SK-N-SH (cell line): Measurements from ENCODE around the gene ZNF580. TPM values are rescaled to one million over a fixed set of nuclear protein-coding genes. Genes with fewer than 3 reads are reported as not detected.
A peak's percentile ranks its signal among the peaks of the same experiment; 100 is the strongest.

Source experiments
- CTCF ChIA-PET: fragments of 300-600, 350-600 bp; formaldehyde crosslinking; extraction: SDS; loops from one replicate; lab custom pipeline; 2021; lab: Yijun Ruan, JAX
- POLR2A ChIA-PET: fragments of 350-600 bp; sonication (Branson Sonifier 250); formaldehyde crosslinking; extraction: SDS; loops from one replicate; lab custom pipeline; 2020; ENCODE audit warnings: antibody characterized with exemption, inconsistent platforms; lab: Yijun Ruan, JAX
- DNase-seq: peaks from one replicate; pipeline ENCODE4 v3.0.0; 2012
- H2AFZ ChIP-seq: fragments of 200-600 bp; sonication (generic); 2 replicates; pipeline ENCODE4 v1.8.1; 2016; ENCODE audit warnings: antibody characterized with exemption, mild to moderate bottlenecking, low read depth
- H3F3A ChIP-seq: fragments of 200-600 bp; sonication (generic); replicated peaks from 2 replicates; pipeline ENCODE3; 2016; ENCODE audit warnings: antibody characterized with exemption, mild to moderate bottlenecking; ENCODE audit not compliant: insufficient read depth
- H3K27ac ChIP-seq, 2 experiments: fragments of 200-500 bp in 1 of 2; fragments of 200-600 bp in 1 of 2; sonication (Bioruptor generic) in 1 of 2; sonication (generic), shearing (Covaris generic) in 1 of 2; 2 replicates each; pipeline versions ENCODE4 v1.5.1 to v1.6.1; 2014 to 2016; ENCODE audit warnings: low read depth in 2 of 2, inconsistent platforms in 1 of 2, low read length in 1 of 2, mild to moderate bottlenecking in 1 of 2, mixed read lengths in 1 of 2
- H3K27me3 ChIP-seq: fragments of 200-600 bp; sonication (generic), shearing (Covaris generic); 2 replicates; pipeline ENCODE4 v1.6.1; 2016; ENCODE audit warnings: mixed run types; ENCODE audit not compliant: insufficient read depth
- H3K36me3 ChIP-seq, 2 experiments: fragments of 200-500 bp in 1 of 2; fragments of 200-600 bp in 1 of 2; sonication (Bioruptor generic) in 1 of 2; sonication (generic) in 1 of 2; replicated peaks in 1 of 2; 2 replicates each; pipeline versions ENCODE3 to v1.5.1; 2014 to 2016; ENCODE audit warnings: low read length in 1 of 2, mild to moderate bottlenecking in 1 of 2; ENCODE audit not compliant: insufficient read depth in 2 of 2, control insufficient read depth in 1 of 2
- H3K4me1 ChIP-seq, 2 experiments: fragments of 200-500 bp in 1 of 2; fragments of 200-600 bp in 1 of 2; sonication (Bioruptor generic) in 1 of 2; sonication (generic), shearing (Covaris generic) in 1 of 2; 2 replicates each; pipeline versions ENCODE4 v1.5.1 to v1.6.1; 2014 to 2016; ENCODE audit warnings: low read depth in 1 of 2, low read length in 1 of 2, mixed run types in 1 of 2; ENCODE audit not compliant: insufficient read depth in 2 of 2, control insufficient read depth in 1 of 2
- H3K4me2 ChIP-seq: fragments of 200-600 bp; sonication (generic), shearing (Covaris generic); 2 replicates; pipeline ENCODE4 v1.6.1; 2017; ENCODE audit warnings: mixed run types
- H3K4me3 ChIP-seq, 2 experiments: fragments of 200-500 bp in 1 of 2; fragments of 200-600 bp in 1 of 2; sonication (Bioruptor generic) in 1 of 2; sonication (generic), shearing (Covaris generic) in 1 of 2; 2 replicates each; pipeline versions ENCODE4 v1.5.1 to v1.8.1; 2014 to 2016; ENCODE audit warnings: low read depth in 2 of 2, inconsistent platforms in 1 of 2, low read length in 1 of 2, mild to moderate bottlenecking in 1 of 2, mixed read lengths in 1 of 2, moderate library complexity in 1 of 2
- H3K79me2 ChIP-seq: fragments of 200-600 bp; sonication (generic); 2 replicates; pipeline ENCODE4 v1.8.1; 2017; ENCODE audit warnings: mild to moderate bottlenecking; ENCODE audit not compliant: insufficient read depth
- H3K9ac ChIP-seq: fragments of 200-600 bp; sonication (generic); 2 replicates; pipeline ENCODE4 v1.6.1; 2017; ENCODE audit warnings: mixed run types
- H3K9me2 ChIP-seq: fragments of 200-600 bp; sonication (generic); 2 replicates; pipeline ENCODE4 v1.6.1; 2017; ENCODE audit warnings: mixed run types
- H3K9me3 ChIP-seq: fragments of 200-600 bp; sonication (generic); 2 replicates; pipeline ENCODE4 v1.6.1; 2017; ENCODE audit warnings: mixed run types, mild to moderate bottlenecking, moderate library complexity
- H4K20me1 ChIP-seq: fragments of 200-600 bp; sonication (generic); 2 replicates; pipeline ENCODE4 v1.6.1; 2017; ENCODE audit warnings: mild to moderate bottlenecking, mixed run types; ENCODE audit not compliant: insufficient read depth
- CHD2 ChIP-seq: fragments of 150-350 bp; IDR thresholded peaks from 2 replicates; pipeline ENCODE4 v1.6.1; 2018; ENCODE audit warnings: low read length; ENCODE audit not compliant: partially characterized antibody
- ELF1 ChIP-seq: IDR thresholded peaks from 2 replicates; pipeline ENCODE4 v1.4.0; 2012
- EP300 ChIP-seq, 2 experiments: IDR thresholded peaks; 2 replicates each; pipeline versions ENCODE4 v1.4.0 to v1.6.1; 2012; ENCODE audit warnings: borderline replicate concordance in 1 of 2, low read depth in 1 of 2, low read length in 1 of 2
- FOXM1 ChIP-seq: IDR thresholded peaks from 2 replicates; pipeline ENCODE4 v1.4.0; 2012; ENCODE audit warnings: low read depth, mild to moderate bottlenecking
- JUND ChIP-seq: IDR thresholded peaks from 2 replicates; pipeline ENCODE4 v1.4.0; 2012
- MXI1 ChIP-seq: IDR thresholded peaks from 2 replicates; pipeline ENCODE4 v1.6.1; 2012; ENCODE audit warnings: mild to moderate bottlenecking, low read depth, low read length, improper control_type of control experiment
- PBX3 ChIP-seq: IDR thresholded peaks from 2 replicates; pipeline ENCODE4; 2012
- POLR2AphosphoS5 ChIP-seq: IDR thresholded peaks from 2 replicates; pipeline ENCODE4 v1.6.1; 2012; ENCODE audit warnings: low read depth, low read length
- RAD21 ChIP-seq: IDR thresholded peaks from 2 replicates; pipeline ENCODE4 v1.6.1; 2012; ENCODE audit warnings: mild to moderate bottlenecking, low read length
- RCOR1 ChIP-seq: fragments of 150-350 bp; IDR thresholded peaks from 2 replicates; pipeline ENCODE4 v1.6.1; 2017; ENCODE audit warnings: antibody characterized with exemption, low read length
- SMC3 ChIP-seq: IDR thresholded peaks from 2 replicates; pipeline ENCODE4 v1.6.1; 2012; ENCODE audit warnings: low read depth, low read length, improper control_type of control experiment
- TAF1 ChIP-seq: IDR thresholded peaks from 2 replicates; pipeline ENCODE4 v1.6.1; 2012; ENCODE audit warnings: low read depth, mild to moderate bottlenecking, low read length, moderate library complexity, borderline replicate concordance
- USF1 ChIP-seq: IDR thresholded peaks from 2 replicates; pipeline ENCODE4 v1.4.0; 2012; ENCODE audit warnings: low read depth, borderline replicate concordance
- YY1 ChIP-seq: IDR thresholded peaks from 2 replicates; pipeline ENCODE4 v1.4.0; 2012; ENCODE audit warnings: low read depth, mild to moderate bottlenecking
- WGBS: methylation state at CpG from one replicate; pipeline ENCODE4 v1.1.6; 2017; ENCODE audit warnings: low lambda C conversion rate; 5-methylcytosine and 5-hydroxymethylcytosine counted together
- polyA plus RNA-seq, 3 experiments: library from polyadenylated mRNA; depleted of rRNA; stranded (reverse); fragments of >200 nt; gene quantifications; 2 replicates each; pipeline ENCODE4 v1.2.3, GENCODE V29; 2012
- TF ChIP-seq, protein P1 (sequence below): IDR thresholded peaks from 2 replicates; pipeline ENCODE4 v1.4.0; 2012; ENCODE audit warnings: low read depth, borderline replicate concordance
- TF ChIP-seq, protein P2 (sequence below): fragments of 200-600 bp; sonication (generic); IDR thresholded peaks from 2 replicates; pipeline ENCODE4 v1.6.1; 2017; ENCODE audit warnings: antibody characterized with exemption, mild to moderate bottlenecking, moderate library complexity

ZNF580 gene
- polyA plus RNA-seq, 1 of the 3 experiments (the other 2 are of a cell fraction): 21.9 TPM

DNA sequence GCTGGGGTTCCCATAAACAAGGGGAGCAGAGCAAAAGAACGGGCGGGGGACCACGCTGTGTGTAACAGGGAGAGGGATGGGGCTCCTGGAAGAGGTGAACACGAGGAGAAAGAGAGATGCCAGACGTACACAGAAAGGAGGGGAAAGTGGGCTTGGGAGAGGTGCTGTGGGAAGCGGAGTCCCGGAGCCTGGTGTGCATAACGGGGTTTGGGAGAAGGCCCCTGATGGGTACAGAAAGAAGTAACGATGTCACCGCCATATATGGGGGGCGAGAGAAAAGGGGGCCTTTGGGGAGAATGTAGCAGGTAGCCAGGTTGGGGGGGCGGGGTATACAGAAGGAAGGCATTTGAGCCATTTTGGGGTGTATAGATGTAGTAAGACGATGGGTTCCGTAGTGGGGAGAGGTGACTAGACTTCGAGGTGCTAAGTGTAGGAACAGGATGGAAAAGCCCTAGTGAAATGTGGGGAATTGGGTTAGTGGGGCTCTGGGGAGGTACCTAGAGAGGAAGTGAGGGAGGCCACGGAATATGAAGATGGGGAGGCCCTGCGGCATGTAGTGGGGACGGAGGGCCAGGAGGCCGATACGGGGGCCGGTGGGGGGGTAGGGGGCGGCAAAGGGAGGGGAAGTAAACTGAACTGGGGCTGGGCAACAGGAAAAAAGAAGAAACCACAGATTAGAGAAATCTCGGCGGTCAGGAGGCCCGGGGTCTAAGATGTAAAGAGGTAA, 787 bp downstream of the ZNF580 start:
- ChIA-PET CTCF (interaction anchor here (1.8 to 3.9 kb wide), 4 partner anchors 10 to 21 kb away, joined by 4 to 22 read pairs (median 8); partner anchors contain the start of gene U2AF2), POLR2A (no interaction called here)
- Histone ChIP-seq H3F3A (peaks cover 33% of the 10 kb centered on the region), H3K9me3 (no peaks in the 10 kb centered on the region), H3K79me2 (peaks cover 95% of the 10 kb centered on the region), H3K36me3 (peaks cover 10 to 13% of the 10 kb centered on the region in 2 experiments), H3K27ac (peak overlapping the region; percentile 85 to 88), H3K9ac (peak overlapping the region; percentile 86), H3K4me1 (peaks cover 15 to 39% of the 10 kb centered on the region in 2 experiments; a peak in 1 of 4 replicates), H3K4me2 (peak overlapping the region; percentile 95), H4K20me1 (no peaks in the 10 kb centered on the region), H3K27me3 (no peaks in the 10 kb centered on the region), H3K4me3 (peak overlapping the region; percentile 53 to 81), H3K9me2 (no peaks in the 10 kb centered on the region), H2AFZ (no peak overlapping the region)
- TF ChIP-seq ELF1: no peak
- TF ChIP-seq RCOR1: no peak
- no peak for TF ChIP-seq CHD2
- TF ChIP-seq PBX3: peak; percentile 14
- peak; percentile 30; the same call in 1 of the 2 replicates for TF ChIP-seq MXI1
- TF ChIP-seq, protein P1, sequence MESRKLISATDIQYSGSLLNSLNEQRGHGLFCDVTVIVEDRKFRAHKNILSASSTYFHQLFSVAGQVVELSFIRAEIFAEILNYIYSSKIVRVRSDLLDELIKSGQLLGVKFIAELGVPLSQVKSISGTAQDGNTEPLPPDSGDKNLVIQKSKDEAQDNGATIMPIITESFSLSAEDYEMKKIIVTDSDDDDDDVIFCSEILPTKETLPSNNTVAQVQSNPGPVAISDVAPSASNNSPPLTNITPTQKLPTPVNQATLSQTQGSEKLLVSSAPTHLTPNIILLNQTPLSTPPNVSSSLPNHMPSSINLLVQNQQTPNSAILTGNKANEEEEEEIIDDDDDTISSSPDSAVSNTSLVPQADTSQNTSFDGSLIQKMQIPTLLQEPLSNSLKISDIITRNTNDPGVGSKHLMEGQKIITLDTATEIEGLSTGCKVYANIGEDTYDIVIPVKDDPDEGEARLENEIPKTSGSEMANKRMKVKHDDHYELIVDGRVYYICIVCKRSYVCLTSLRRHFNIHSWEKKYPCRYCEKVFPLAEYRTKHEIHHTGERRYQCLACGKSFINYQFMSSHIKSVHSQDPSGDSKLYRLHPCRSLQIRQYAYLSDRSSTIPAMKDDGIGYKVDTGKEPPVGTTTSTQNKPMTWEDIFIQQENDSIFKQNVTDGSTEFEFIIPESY: no peak
- TF ChIP-seq RAD21: no peak
- TF ChIP-seq USF1: no peak
- TF ChIP-seq EP300 (IDR thresholded peaks at IDR 0.05; ENCODE audit: borderline replicate concordance in 1 of 2, low read depth in 1 of 2, low read length in 1 of 2): no peak
- no peak for TF ChIP-seq TAF1
- TF ChIP-seq YY1: no peak
- 0 out of 2 replicates have a peak, but pooled peaks have one; percentile 12 for TF ChIP-seq POLR2AphosphoS5
- TF ChIP-seq FOXM1: no peak
- no peak for TF ChIP-seq SMC3
- no peak for TF ChIP-seq JUND
- TF ChIP-seq, protein P2, sequence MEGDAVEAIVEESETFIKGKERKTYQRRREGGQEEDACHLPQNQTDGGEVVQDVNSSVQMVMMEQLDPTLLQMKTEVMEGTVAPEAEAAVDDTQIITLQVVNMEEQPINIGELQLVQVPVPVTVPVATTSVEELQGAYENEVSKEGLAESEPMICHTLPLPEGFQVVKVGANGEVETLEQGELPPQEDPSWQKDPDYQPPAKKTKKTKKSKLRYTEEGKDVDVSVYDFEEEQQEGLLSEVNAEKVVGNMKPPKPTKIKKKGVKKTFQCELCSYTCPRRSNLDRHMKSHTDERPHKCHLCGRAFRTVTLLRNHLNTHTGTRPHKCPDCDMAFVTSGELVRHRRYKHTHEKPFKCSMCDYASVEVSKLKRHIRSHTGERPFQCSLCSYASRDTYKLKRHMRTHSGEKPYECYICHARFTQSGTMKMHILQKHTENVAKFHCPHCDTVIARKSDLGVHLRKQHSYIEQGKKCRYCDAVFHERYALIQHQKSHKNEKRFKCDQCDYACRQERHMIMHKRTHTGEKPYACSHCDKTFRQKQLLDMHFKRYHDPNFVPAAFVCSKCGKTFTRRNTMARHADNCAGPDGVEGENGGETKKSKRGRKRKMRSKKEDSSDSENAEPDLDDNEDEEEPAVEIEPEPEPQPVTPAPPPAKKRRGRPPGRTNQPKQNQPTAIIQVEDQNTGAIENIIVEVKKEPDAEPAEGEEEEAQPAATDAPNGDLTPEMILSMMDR: no peak
- peak; percentile 45 for DNase-seq
- WGBS: 4% methylated on average over 25 of the region's 25 CpGs
